H54 (cell line): ENCODE data around the gene TMUB1.

Source experiments
- DNase-seq: peaks from one replicate; pipeline ENCODE4 v3.0.0; 2011; ENCODE audit warnings: low spot score, mixed read lengths; ENCODE audit not compliant: insufficient read length
- FAIRE-seq: peaks from 3 replicates; lab custom pipeline; 2011; peaks lifted over from hg19 to GRCh38; lab: Jason Lieb, UNC
- POLR2A ChIP-seq: IDR thresholded peaks from 2 replicates; pipeline ENCODE4 v1.6.1; 2011; ENCODE audit warnings: low read depth, mild to moderate bottlenecking, low read length

TMUB1 gene, protein sequence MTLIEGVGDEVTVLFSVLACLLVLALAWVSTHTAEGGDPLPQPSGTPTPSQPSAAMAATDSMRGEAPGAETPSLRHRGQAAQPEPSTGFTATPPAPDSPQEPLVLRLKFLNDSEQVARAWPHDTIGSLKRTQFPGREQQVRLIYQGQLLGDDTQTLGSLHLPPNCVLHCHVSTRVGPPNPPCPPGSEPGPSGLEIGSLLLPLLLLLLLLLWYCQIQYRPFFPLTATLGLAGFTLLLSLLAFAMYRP

GRCh38 chr7:151083071-151083823 lies at the start of gene TMUB1:
TSS of gene TMUB1 (minus strand) at chr7:151083493. CDS start at chr7:151082563, 930 bp downstream.
- FAIRE-seq (no peak), DNase-seq (peak; percentile 76)
- TF ChIP-seq POLR2A: peak; percentile 43; the same call in 1 of the 2 replicates

DNA sequence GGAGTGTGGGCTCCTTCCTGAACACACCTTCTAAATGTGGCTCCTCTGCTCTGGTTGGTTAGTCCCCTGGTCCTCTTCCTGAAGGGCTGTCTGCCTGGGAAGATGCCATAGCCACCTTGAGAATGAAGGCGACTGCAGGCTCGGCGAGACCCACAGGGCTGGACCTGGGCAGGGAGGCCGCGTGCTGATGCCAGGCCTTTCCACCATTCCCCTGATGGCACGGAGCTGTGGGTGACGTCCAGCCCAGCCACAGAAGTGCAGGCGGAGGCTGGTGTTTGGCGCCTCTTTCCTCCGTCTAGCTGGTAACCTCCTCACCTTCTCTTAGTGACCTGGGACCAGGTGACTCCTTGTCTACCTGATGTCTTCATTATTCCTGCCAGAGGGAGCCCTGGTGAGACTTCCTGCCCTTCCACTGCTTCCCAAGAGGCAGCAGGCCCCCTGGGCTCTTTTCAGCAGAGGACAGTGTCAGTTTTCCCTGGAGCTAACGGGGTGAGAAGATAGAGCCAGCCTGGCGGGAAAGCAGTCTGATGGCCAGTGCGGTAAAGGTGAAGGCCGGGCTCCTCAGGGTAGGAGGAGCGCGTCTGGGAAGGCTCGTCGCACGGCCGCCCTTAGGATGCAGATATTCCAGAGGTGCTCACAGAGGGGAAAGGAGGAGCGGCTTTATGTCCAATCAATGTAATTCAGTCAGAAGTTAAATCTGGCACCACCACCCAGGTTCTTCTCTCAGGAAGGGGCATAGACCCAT lies 49.3 kb upstream of the TMUB1 start:
- FAIRE-seq (no peak), DNase-seq (no peak)
- TF ChIP-seq POLR2A: no peak

DNA sequence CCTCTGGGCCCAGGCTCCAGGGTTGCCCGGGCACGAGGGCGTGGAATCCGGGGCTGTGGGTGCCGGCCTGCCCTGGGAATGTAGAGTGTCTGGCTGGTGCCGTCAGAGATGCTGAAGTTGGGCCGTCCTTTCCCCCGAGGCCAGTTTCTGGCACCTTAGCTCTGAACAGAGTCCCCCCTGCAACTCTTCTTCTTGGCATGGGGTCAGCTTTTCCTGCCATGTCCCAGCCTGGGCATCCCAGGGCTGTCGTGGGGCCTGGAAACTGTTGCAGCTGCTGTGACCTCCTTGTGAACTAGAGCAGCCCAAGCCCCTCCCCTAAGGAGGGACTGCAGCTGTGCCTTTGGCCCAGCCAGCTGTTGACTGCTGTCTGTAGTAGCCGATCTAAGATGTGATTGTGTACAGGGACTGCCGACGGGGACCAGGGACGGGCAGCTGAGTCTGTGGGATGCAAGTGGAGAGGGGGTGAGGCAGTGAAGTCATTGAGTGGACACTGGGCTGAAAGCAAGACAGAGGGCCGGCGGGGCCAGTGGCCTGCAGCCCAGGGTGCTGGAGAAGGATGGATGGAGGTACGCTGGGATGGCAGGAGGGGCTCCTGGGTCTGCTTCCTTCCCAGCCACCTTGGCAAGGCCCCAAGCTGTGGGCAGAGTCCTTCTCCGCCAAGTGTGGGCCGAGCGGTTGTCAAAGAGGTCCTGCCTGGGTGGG lies 48.5 kb upstream of the TMUB1 start:
- no peak for DNase-seq
- no peak for FAIRE-seq
- TF ChIP-seq POLR2A: no peak

DNA sequence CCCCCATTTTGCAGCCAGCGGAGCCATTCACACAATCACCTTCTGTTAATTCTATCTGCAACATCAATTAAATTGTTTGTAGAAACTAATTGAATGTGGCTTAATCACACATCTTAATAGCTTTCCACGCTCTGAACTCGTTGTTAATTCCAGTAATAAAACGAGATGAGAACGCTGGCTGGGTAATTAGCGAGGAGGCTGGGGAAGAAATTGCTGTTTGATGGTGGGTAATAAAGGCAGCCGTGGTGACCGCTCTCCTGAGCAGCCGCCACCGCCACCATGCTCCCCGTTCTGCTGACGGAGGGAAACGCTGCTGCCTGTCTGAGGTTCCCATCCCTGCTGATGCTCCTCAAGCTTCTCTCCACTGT lies 47.9 kb upstream of the TMUB1 start:
- TF ChIP-seq POLR2A: no peak
- FAIRE-seq (no peak), DNase-seq (no peak)

- DNase-seq: no peak
- TF ChIP-seq POLR2A: no peak
- FAIRE-seq: no peak
Observed at GRCh38 chr7:151130741-151131157, 47.5 kb upstream of the TMUB1 start.

GRCh38 chr7:151129960-151130591 lies 46.8 kb upstream of the TMUB1 start:
- FAIRE-seq: no peak
- no peak for TF ChIP-seq POLR2A
- DNase-seq: no peak

GRCh38 chr7:151129117-151129959 lies 46.0 kb upstream of the TMUB1 start:
- DNase-seq (no peak), FAIRE-seq (no peak)
- no peak for TF ChIP-seq POLR2A

- TF ChIP-seq POLR2A: no peak
- no peak for FAIRE-seq
- DNase-seq: no peak
Observed at GRCh38 chr7:151128716-151129115, 45.4 kb upstream of the TMUB1 start.

DNA sequence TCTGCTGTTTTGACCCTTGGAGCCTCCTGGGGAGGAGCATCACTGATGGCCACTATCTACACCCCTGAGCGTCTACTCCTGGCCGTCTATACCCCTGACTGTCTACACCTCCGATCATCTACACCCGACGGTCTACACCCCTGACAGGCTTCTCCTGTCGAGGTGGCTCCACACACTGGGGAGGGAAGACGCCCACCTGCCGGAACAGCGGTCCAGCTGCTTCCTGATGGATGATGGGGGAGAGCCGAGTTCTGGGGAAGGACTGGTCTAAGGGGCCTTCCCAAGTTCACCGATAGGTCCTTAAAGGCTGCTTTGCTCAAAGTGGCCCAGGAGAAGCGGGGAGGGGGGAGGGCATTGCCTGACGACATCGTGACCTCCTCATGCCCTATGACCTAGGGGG lies 44.9 kb upstream of the TMUB1 start:
- no peak for FAIRE-seq
- DNase-seq: no peak

GRCh38 chr7:151126491-151127137 lies 43.3 kb upstream of the TMUB1 start:
- no peak for FAIRE-seq
- DNase-seq: no peak
- no peak for TF ChIP-seq POLR2A

More for the DNA sequence above, 44.9 kb upstream of the TMUB1 start:
- no peak for TF ChIP-seq POLR2A

DNA sequence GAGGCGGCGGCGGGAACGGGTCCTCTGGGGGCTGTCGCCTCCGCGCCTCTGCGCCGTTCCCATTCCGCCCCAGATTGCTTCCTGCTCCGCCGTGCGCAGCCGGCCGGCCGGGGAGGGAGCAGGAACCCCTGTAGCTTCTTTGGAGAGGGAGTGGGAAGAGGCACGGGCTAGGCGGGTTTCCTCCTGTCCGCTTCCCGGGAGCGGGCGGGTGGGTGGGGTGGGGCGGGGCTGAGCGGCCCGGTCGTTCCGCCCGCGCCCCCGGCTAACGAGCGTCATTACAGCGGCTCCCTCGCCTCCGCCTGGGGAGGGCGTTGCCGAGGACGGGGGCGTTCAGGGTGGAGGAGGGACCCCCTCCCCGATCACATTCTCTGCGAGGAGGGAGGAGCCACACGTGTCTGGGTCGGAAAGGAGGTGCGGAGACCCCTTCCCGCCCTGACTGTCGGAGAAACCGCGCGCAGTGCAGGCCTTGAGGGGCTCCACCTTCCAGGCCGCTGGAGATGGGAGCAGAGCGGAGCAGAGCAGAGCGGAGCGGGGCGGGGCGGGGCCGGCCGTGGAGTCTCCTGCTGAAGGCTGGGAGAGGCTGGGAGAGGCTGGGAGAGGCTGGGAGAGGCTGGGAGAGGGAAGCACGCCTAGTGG lies 42.7 kb upstream of the TMUB1 start:
- FAIRE-seq (no peak), DNase-seq (no peak)
- no peak for TF ChIP-seq POLR2A

DNA sequence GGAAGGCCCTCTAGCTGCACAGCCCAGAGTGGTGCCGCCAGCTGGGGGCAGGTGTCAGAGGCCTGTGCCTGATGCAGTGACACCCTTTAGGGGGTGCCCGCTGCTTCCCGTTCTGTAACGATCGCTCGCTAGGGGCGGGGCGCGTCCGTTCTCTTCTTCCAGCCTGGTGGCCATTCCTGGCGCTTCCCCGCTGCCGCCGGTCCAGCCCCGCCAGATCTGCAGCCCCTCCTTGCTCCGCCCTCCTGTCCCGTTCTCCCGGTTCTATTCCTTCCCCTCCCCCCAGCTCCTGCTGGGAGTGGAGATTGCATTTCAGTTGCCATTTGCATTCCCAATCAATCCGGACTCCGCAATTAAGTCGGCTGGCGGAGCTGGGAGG lies 42.2 kb upstream of the TMUB1 start:
- FAIRE-seq: no peak
- no peak for DNase-seq
- no peak for TF ChIP-seq POLR2A
